GM18511 (cell line): ENCODE measurements around the gene UBE2O.
"Not testable (repeated sequence)": the region's sequence is repeated elsewhere in the genome, so short reads cannot be mapped to it uniquely, and the experiment has no call there.

Source experiments
- ATAC-seq: cut with Tn5 transposase; IDR thresholded peaks from one replicate; pipeline ENCODE4 v1.9.1; 2021; ENCODE audit warnings: mild to moderate bottlenecking, moderate library complexity; ENCODE audit not compliant: unreplicated experiment

UBE2O gene

DNA sequence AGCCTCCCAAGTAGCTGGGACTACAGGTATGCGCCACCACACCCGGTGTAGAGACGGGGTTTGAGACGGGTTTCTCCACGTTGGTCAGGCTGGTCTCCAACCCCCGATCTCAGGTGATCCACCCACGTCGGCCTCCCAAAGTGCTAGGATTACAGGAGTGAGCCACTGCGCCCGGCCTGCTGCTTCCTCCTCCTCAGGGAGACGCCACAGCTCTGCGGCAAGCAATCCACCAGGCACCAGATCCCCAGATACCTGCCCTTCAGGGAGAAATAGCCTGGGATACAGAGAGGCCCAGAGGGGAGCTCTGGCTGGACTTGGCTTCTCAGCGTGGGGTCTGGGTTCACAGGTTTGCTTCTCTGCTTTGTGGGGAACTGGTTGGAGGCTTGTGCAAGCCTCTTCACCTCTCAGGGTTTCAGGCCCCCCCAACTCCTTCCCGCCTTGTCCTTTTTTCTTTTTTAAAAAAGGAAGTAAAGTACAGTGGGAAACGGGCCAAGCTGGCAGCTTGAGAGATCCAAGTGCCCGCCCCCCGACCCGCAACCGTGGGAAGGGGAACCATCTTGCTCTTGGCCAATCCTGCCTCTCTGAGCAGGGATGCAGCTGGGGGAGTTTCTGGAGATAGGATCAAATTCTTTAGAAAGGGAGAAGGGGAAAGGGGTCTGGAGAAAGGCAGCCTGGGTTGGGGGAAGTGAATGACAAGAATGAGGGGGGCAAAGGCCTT is 71.2 kb downstream of the UBE2O start:
- no peak for ATAC-seq

DNA sequence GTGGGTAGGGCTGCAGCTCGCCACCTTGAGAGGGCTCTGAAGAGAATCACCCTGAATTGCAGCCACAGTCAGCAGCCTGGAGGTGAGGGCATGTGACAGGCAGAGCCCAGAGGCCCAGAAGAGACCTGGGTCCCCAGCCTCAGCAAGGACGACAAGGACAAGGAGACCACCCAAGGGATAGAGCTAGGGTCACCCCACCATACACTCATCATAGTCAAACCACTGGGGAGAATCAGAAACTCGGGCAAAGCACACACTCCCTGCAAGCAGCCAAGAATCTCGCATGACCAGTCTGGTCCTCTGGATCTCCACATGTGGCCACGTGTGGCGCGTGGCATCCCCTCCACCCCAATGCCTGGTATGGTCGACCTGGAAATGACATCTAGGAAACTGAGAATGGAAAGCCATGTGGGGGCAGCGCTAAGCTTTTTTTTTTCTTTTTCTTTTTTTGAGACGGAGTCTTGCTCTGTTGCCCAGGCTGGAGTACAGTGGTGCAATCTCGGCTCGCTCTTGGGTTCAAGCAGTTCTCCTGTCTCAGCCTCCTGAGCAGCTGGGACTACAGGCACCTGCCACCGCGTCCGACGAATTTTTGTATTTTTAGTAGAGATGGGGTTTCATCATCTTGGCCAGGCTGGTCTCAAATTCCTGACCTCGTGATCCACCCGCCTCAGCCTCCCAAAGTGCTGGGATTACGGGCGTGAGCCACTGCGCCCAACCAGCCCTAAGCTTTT is 73.1 kb downstream of the UBE2O start:
- ATAC-seq: no peak

DNA sequence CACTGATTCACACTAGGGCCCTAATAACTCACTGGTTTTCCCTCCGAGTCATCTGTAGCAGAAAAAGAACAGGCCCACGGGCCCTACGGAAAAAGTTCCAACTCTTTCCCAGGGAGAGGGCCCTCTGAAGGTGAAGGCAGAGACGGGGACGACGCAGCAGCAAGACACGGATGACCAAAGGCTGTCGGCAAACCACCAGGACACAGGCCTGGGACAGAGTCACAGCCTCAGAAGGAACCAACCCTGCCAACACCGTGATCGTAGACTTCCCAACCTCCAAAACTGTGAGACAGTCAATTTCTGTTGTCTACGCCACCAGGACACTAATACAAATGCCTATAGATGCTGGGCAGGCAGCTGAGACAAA is 73.7 kb downstream of the UBE2O start:
- ATAC-seq: no peak

DNA sequence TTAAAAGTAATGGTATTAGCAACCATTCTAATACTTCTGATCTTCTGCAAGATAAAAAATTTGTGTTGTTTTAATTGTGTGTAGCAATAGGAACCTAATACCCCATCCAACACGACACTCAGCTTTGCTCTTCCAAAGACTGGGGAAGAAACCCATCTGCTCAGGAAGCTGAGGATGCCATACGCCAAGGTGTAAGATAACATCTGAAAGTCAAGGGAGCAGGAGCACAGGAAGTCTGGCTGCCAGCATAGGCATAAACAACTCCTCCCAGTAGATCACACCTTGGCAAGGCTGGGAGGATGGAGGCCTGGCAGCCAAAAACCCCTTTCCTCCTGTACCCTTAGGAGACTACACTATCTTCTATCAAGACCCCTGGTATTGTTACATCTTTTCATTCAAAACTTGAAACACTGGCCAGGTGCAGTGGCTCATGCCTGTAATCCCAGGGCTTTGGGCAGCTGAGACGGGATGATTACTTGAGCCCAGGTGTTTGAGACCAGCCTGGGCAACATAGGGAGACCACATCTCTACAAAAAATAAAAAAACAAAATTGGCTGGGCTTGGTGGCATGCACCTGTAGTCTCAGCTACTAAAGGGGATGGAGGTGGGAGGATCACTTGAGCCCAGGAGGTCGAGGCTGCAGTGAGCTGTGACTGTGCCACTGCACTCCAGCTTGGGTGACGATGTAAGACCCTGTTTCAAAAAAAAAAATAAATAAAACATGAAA is 74.2 kb downstream of the UBE2O start:
- ATAC-seq: no peak

DNA sequence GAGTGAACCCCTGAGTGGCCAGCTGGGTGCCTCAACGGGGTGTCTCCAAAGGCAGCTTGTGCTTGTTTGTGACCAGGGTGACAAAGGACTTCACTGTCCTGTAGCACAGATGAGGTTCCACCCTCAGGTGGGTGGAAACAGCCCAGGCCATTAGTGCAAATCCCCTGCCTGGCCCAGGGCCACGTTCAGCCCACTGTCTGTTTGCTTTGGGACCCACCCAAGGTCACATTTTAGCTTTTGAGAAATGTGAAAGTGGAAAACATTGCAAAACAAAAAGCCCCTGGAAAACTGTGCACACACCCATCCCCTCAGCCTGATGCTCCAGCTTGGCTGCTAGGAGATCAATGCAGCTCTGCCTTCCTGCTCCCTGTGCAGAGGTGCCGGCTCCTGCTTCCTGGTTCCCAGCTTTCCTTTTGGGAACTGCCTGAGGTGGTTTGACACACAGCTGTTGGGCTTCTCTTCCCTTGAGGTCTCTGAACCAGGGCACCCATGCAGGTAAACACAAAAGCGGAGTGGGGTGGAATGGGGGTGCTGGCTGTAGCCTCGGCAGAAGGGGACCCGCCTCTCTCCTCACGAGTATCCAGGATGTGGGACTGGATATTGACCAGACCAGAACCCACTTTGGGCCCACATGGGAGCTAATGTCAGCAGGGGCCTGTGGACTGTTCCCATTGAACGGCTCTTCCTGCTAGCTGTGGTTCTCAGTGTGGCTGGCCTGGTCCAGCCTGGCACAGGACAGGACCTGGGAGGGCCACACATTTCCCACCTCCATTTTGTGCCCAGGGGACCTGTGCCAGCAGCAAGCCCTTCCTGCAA is 76.4 kb downstream of the UBE2O start:
- no peak for ATAC-seq

DNA sequence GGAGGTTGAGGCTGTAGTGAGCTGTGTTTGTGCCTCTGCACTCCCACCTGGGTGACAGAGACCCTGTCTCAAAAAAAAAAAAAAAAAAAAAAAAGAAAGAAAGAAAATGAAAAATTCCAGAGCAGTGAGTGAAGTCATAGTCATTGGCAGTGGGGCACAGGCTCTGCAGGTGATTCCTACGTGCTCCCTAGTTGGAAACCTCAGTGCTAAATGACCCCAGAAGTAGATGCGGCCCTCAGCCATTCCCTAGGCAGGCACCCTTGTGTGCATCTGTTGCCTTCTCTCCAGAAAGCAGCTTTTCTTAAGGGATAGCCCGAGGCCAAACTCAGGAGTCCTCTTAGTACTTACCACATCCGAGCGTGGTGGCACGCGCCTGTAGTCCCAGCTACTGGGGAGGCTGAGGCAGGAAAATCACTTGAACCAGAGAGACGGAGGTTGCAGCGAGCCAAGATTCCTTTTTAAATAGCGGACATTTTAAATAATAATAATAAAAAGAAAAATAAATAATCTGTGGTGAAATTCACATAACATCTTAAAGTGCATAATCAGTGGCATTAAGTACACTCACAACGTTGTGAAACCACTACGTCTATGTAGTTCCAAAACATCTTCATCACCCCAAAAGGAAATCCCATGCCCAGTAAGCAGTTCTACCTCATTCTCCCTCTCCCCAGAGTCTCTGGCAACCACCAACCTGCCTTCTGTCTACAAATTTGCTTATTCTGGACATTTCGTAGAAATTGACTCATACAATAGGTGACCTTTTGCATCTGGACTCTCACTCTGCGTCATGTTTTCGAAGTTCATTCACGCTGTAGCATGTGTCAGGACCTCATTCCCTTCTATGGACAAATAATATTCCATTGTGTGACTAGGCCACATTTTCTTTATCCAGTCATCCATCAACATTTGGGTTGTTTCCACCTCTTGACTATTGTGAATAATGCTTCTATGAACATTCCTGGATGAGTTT is 81.0 kb downstream of the UBE2O start:
- no peak for ATAC-seq

DNA sequence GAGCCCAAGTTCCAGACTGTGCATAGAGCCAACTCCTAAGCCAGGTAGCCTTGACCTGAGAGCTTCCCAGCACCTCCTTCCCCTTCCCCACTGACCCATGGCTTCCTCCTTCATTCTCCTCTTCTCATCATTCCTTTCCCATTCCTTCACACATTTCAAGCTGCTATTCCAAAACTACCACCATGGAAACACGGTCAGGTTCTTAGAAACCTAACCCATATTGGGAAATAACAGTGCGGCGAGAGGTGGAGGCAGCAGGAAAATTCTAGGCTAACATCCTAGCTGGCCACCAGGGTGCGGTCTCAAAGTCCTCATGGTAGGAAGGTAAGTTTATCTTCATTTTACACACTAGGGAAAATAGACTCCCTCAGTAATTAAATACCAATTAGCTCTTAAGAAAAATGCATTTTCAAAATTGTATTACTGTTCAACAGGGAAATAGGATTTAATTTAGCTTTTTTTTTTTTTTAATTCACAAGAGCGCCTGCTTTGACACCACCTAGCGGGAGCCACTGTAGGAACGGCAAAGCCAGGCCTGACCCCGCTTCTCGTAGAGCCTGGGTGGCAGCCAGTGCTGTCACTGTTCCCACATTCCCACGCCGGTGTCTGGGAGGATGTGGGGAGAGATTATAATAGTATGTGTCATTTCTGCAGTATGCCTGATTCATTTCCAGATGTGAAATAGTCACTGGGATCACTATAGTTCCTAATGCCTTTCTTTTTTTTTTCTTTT is 82.5 kb downstream of the UBE2O start:
- ATAC-seq: no peak

DNA sequence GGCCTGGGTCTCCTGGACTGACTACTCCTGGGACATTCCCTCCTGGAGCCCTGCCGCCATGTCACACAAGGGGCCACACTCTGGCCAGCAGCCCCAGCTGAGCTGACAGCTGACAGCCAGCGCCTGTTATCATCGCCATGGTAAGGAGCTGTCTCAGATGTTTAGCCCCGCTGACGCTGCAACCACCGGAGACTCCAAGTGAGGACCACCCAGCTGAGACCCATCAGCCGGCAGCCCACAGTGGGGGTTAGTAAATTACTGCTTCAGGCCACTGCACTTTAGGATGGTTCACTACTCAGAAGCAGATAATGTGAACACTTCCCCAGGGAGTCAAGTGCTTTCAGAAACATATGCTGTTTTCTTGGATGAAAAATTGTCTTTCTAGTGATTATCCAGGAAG is 83.1 kb downstream of the UBE2O start:
- ATAC-seq: no peak

DNA sequence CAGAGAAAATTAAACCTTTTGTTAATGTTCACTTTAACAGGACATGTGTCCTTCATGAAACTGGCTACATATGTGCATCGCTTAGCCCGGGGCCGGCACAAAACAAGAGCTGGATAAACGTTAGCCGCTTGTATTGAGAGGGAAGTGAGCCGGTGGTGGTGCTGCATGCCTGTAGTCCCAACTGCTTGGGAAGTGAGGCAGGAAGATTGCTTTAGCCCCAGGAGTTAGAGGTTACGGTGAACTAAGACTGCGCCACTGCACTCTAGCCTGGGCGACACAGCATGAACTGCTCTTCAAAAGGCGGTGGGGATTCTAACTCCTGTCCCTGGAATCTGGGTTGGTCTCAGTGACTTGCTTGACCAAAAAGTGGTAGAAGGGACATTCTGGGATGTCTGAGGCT is 83.6 kb downstream of the UBE2O start:
- ATAC-seq: no peak

DNA sequence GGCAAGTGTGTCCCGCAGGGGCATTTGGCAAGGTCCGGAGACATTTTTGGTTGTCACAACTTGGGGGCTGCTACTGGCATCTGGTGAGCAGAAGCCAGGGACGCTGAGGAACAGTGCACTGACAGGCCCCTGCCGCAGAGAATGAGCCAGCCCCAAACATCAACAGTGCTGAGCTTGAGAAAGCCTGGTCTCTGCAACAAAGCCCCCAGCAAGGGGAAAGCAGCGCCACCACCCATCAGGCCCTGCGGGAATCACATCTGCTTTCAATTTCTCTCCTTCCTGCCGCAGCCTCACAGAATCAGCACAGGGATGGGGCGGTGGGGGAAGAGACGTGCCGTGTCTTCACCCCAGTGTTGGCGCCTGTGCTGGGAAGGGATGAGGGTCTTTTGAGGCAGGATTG is 84.4 kb downstream of the UBE2O start:
- no peak for ATAC-seq

DNA sequence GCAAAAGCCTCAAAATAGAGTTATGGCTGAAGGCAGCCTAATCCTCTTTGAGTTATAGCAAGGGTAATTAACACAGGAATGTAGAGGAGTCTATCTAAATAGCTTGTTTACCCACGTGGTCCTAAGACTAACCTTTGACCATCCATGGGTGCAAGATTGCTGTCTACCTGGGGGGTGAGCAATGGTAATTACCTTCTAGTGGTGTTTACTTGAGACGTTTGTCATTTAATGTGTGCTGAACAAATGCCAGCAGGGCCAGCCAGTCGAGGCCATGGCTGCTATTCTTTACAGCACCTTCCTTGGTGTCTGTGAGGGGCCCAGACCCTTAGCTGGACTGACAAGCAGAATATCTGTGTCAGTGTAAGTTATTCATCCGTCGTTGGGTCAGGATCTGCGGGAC is 85.3 kb downstream of the UBE2O start:
- no peak for ATAC-seq

DNA sequence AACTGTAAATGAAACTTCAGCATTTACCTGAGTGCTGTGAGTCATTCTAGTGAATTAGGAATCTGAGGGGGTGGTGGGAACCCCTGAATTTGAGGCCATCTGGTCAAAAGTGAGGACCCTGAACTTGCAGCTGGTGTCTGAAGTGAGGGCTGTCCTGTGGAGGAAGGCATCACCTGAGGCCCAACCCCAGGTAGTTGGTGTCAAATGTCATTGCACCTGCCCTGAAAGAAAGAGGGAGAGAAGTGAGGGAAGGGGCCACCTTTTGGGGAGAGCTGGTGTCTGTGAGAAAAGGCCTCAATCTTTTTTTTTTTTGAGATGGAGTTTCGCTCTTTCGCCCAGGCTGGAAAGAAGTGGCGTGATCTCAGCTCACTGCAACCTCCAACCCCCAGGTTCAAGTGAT is 86.7 kb downstream of the UBE2O start:
- no peak for ATAC-seq

DNA sequence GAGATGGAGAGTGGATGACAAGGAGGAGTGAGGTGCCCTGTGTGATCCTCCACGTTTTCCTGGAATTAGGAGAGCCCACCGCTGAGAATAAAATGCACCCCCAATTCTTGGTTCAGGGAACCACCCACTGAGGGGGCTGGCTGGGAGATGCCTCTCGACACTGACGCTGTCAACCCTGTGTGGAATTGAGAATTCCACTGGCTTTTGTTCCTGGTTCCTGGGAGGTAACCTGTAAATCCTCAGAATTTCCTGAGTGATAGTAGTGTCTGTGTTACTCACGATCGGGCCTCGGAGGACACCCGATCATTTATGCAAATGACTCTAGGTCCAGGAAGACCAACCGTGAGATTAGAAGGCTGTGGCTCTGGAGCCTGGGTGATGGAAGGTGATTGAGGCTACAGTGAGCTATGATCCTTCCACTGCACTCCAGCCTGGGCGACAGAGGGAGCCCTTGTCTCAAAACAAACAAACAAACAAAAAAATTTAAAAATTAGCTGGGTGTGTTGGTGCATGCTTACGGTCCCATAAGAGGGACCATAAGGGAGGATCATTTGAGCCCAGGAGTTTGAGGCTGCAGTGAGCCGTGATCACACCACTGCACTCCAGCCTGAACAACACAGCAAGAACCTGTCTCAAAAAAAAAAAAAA is 87.6 kb downstream of the UBE2O start:
- no peak for ATAC-seq

DNA sequence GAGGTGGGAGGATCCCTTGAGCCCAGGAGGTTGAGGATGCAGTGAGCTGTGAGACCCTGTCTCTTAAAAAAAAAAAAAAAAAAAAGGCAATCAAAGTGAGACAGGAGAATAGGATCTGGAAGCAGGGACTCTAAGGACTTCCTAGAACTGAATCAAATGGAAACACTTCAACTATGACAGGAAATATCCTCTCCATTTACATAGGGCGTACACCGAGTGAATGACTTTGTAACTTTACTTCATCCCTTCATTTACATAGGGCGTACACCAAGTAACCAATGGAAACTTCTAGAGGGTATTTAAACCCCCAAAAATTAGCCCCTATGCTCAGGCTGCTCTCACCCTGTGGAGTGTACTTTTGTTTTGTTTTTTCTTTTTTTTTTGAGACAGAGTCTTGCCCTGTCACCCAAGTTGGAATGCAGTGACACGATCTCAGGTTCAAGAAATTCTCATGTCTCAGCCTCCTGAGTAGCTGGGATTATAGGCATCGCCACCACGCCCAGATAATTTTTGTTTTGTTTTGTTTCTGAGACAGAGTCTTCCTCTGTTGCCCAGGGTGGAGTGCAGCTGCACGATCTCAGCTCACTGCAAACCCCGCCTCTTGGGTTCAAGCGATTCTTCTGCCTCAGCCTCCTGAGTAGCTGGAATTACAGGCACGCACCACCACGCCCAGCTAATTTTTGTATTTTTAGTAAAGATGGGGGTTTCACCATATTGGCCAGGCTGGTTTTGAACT is 89.7 kb downstream of the UBE2O start:
- ATAC-seq: no peak

DNA sequence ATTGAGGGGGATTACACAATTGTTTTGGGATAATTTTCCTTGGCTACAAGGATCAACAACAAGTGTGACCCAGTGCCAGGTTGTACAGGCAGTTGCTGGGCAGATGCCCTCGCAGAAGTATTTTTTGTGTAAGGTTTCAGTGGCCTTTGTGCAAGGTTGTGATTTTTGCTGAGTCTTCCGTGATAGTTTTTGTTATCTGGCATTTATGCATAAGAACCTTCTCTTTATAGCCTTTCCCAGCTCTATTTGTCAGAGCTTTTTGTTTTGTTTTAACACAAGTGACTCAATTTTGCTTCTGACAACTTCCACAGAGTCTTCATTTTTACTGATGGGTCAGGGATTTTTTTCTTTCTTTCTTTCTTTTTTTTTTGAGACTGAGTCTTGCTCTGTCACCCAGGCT is 92.5 kb downstream of the UBE2O start:
- ATAC-seq: no peak

DNA sequence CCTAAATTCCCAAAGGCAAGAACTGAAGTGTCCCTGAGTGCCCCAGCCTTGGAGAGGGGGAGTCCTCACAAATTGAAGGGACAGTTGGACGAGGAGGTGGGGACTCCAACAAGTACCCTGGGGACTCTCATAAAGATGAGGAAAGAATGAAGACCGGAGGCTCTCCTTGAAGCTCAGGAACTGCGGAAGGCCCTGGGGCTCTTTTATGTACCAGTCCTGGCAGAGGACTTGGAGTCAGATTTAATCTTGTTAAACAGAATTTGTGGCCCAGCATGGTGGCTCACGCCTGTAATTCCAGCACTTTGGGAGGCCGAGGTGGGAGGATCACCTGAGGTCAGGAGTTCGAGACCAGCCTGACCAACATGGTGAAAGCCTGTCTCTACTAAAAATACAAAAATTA is 93.2 kb downstream of the UBE2O start:
- ATAC-seq: not testable (repeated sequence)

DNA sequence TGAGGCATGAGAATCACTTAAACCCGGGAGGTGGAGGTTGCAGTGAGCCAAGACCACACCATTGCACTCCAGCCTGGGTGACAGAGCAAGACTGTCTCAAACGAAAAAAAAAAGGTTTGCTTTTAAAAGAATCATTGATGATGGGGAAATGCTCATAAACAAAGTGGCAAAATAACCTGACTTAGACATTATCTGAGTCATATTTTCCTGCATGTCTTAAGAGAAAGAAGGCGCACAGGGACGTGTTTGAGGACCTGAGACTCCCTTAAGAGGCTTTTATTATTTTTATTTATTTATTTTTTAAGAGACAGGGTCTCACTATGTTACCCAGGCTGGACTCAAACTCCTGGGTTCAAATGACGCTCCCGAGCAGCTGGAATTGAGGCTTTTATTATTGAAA is 93.6 kb downstream of the UBE2O start:
- ATAC-seq: no peak

DNA sequence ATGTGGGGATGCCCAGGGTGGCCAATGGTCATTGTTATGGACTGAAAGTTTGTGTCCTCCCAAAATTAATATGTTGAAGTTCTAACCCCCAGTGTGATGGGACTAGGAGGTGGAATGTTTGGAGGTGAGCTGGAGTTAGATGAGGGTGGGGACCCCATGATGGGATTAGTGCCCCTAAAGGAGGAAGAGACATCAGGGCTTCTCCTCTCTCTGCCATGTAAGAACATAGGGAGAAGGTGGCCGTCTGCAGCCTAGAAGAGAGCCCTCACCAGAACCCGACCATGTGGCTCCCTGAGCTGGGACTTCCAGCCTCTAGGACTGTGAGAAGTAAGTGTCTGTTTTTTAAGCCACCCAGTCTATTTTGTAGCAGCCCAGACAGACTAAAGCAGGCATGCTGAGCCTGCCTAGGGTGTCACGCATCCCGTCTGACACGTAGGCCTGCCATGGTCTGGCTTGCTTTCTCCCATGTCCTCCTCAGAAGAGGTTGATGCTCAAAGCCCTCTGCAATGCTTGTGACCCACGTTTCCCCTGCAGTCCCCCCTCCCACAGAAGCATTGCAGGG is 95.3 kb downstream of the UBE2O start:
- no peak for ATAC-seq
